Aorta (tissue), 5 donors: ENCODE data around the gene NHSL2. TPM values are rescaled to one million over a fixed set of nuclear protein-coding genes. Genes with fewer than 3 reads are reported as not detected.

Experiments
- ATAC-seq: fragments of 200-7000 bp; cut with Tn5 transposase; one replicate; pipeline ENCODE4 v1.9.1; 2022; ENCODE audit warnings: moderate library complexity; ENCODE audit not compliant: low FRiP score
- DNase-seq, 2 donors: peaks; one replicate each; pipeline ENCODE4 v3.0.0-alpha.2; 2020
- H3K27ac ChIP-seq, 2 donors: one replicate each; pipeline ENCODE4 v1.5.1; 2013; ENCODE audit warnings: low read length in 2 of 2, mild to moderate bottlenecking in 2 of 2, moderate library complexity in 2 of 2, control low read depth in 1 of 2, inconsistent platforms in 1 of 2, low read depth in 1 of 2
- H3K27me3 ChIP-seq, 2 donors: one replicate each; pipeline ENCODE4 v1.6.1; 2013; ENCODE audit warnings: control low read depth in 1 of 2, low read length in 1 of 2, mild to moderate bottlenecking in 1 of 2, moderate library complexity in 1 of 2; ENCODE audit not compliant: insufficient read depth in 2 of 2, control insufficient read depth in 1 of 2
- H3K36me3 ChIP-seq, 2 donors: one replicate each; pipeline ENCODE4 v1.6.1; 2013; ENCODE audit warnings: control low read depth in 1 of 2, low read length in 1 of 2, mild to moderate bottlenecking in 1 of 2; ENCODE audit not compliant: insufficient read depth in 2 of 2, control insufficient read depth in 1 of 2
- H3K4me1 ChIP-seq, 2 donors: one replicate each; pipeline ENCODE4 v1.6.1; 2013; ENCODE audit warnings: low read length in 2 of 2, control low read depth in 1 of 2, mild to moderate bottlenecking in 1 of 2, moderate library complexity in 1 of 2; ENCODE audit not compliant: insufficient read depth in 2 of 2, control insufficient read depth in 1 of 2
- H3K4me3 ChIP-seq, 2 donors: one replicate each; pipeline ENCODE4 v1.5.1; 2013; ENCODE audit warnings: low read length in 2 of 2, control low read depth in 1 of 2, mild to moderate bottlenecking in 1 of 2
- H3K9me3 ChIP-seq: one replicate; pipeline ENCODE4 v1.6.1; 2013; ENCODE audit warnings: mild to moderate bottlenecking, low read length; ENCODE audit not compliant: control insufficient read depth
- WGBS, 2 donors: extraction: QIAGEN DNeasy Blood & Tissue Kit; methylation state at CpG; one replicate each; pipeline ENCODE4 v1.1.7; 2013; 5-methylcytosine and 5-hydroxymethylcytosine counted together
- intact Hi-C, 2 donors: fragments of 100-400 bp; cut with DNase I; formaldehyde crosslinking; loops; one replicate each; pipeline versions ENCODE4 v1.14.2 to v1.15.0; 2022
- polyA plus RNA-seq, 2 donors: library from polyadenylated mRNA; stranded (reverse); fragments of 200-250 nt; gene quantifications; one replicate each; pipeline ENCODE4 v1.2.3, GENCODE V29; 2013
- total RNA-seq, 2 donors: library from RNA; stranded (reverse); fragmentation: NEBNext Ultra II Directional; extraction: Animal tissue kit (Norgen Biotek cat#: 25700); gene quantifications; one replicate each; pipeline ENCODE4 v1.2.1, GENCODE V29; 2021
- donor health status: healthy with polysubstance abuse.
- donor health status: Bipolar disorder and iron deficiency.
- donor health status: DM: no; HTN: no; CAD: no.
- donor health status: DM: no; HTN: no; CAD: no.
- donor health status: DM: yes; HTN: yes; CAD: no.

NHSL2 gene
- total and polyA plus RNA-seq, 4 donors, result 0.88 to 50.4 (median 15.9) TPM

- DNase-seq (no peak), ATAC-seq (no peak)
- WGBS, 2 donors, result 58 to 79% methylated on average over 9 of the region's 9 CpGs
- Histone ChIP-seq H3K4me3 (no peak overlapping the region), H3K36me3 (no peaks in the 10 kb centered on the region), H3K27me3 (no peaks in the 10 kb centered on the region), H3K27ac (no peak overlapping the region), H3K9me3 (no peaks in the 10 kb centered on the region), H3K4me1 (no peaks in the 10 kb centered on the region)
- intact Hi-C loops, result no loop called here
Measured at GRCh38 chrX:71917621-71918343, 7.1 kb downstream of the NHSL2 start.

DNA sequence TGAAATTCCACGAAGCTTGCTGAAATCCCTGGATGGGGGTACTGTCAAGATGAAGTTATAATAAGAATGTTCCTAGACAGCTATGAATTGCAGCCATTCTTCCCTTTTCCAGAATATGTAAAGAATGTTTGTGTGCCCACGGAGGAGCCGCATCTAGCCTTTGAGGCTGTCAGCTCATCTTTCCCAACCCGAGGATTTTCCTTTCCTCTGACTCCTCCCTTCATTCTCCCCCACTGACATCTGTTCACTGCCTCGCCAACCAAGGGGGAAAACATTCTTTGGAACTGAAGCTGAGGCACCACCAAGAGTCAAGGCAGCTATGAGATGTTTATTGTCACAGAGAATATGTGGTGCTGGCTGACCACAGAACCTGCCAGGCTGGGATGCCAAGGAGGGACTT is 8.8 kb downstream of the NHSL2 start:
- intact Hi-C loops, result no loop called here
- ATAC-seq (no peak), DNase-seq (no peak)
- no peaks in the 10 kb centered on the region for H3K9me3 ChIP-seq
- no peaks in the 10 kb centered on the region for H3K4me1 ChIP-seq
- no peak overlapping the region for H3K27ac ChIP-seq
- H3K27me3 ChIP-seq, result no peaks in the 10 kb centered on the region
- WGBS, 2 donors, result 61 to 73% methylated on average over 5 of the region's 5 CpGs
- H3K36me3 ChIP-seq, result no peaks in the 10 kb centered on the region
- H3K4me3 ChIP-seq, result no peak overlapping the region

- no peak overlapping the region for H3K27ac ChIP-seq
- DNase-seq (no peak), ATAC-seq (no peak)
- intact Hi-C loops, result no loop called here
- H3K36me3 ChIP-seq, result no peaks in the 10 kb centered on the region
- WGBS, 2 donors, result 69 to 93% methylated on average over 4 of the region's 4 CpGs
- H3K9me3 ChIP-seq, result no peaks in the 10 kb centered on the region
- no peak overlapping the region for H3K4me3 ChIP-seq
- H3K4me1 ChIP-seq, result no peaks in the 10 kb centered on the region
- H3K27me3 ChIP-seq, result no peaks in the 10 kb centered on the region
Measured at GRCh38 chrX:71919886-71920285, 9.2 kb downstream of the NHSL2 start.

DNA sequence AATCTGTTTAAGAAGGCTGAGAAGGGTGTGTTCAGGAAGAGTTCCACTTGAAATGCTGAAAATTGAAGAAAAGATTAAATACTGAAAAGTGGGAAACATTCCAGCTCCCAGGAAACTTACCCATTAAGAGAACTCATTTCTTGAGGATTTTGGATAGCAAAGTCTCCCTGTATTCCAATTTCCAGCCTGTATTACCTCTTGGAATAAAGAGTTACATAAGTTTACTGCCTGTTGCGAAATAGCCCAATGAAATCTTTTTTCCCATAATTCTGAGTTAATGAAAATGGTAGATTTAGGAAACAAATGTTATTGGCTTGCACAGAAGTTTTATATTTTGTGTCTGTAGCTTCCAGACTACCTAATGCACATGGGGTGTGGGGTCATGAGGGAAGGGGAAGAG is 12.0 kb downstream of the NHSL2 start:
- H3K27ac ChIP-seq, result no peak overlapping the region
- H3K36me3 ChIP-seq, result no peaks in the 10 kb centered on the region
- H3K4me3 ChIP-seq, result no peak overlapping the region
- 68 to 98% methylated on average over 1 of the region's 1 CpG for WGBS, 2 donors
- intact Hi-C loops, result no loop called here
- no peaks in the 10 kb centered on the region for H3K27me3 ChIP-seq
- no peaks in the 10 kb centered on the region for H3K9me3 ChIP-seq
- H3K4me1 ChIP-seq, result no peaks in the 10 kb centered on the region
- ATAC-seq, result no peak
- no peak for DNase-seq

- no peaks in the 10 kb centered on the region for H3K36me3 ChIP-seq
- no peaks in the 10 kb centered on the region for H3K27me3 ChIP-seq
- H3K9me3 ChIP-seq, result no peaks in the 10 kb centered on the region
- no peaks in the 10 kb centered on the region for H3K4me1 ChIP-seq
- DNase-seq (no peak), ATAC-seq (no peak)
- H3K27ac ChIP-seq, result no peak overlapping the region
- H3K4me3 ChIP-seq, result no peak overlapping the region
- intact Hi-C loops, result no loop called here
- 49 to 72% methylated on average over 3 of the region's 3 CpGs for WGBS, 2 donors
Measured at GRCh38 chrX:71923516-71923915, 12.9 kb downstream of the NHSL2 start.

- no peaks in the 10 kb centered on the region for H3K9me3 ChIP-seq
- H3K36me3 ChIP-seq, result no peaks in the 10 kb centered on the region
- no peak overlapping the region for H3K27ac ChIP-seq
- no peak overlapping the region for H3K4me3 ChIP-seq
- no peaks in the 10 kb centered on the region for H3K27me3 ChIP-seq
- ATAC-seq (no peak), DNase-seq (no peak)
- no peaks in the 10 kb centered on the region for H3K4me1 ChIP-seq
- intact Hi-C loops, result no loop called here
- 75 to 88% methylated on average over 7 of the region's 7 CpGs for WGBS, 2 donors
Measured at GRCh38 chrX:71927040-71927439, 16.4 kb downstream of the NHSL2 start.

DNA sequence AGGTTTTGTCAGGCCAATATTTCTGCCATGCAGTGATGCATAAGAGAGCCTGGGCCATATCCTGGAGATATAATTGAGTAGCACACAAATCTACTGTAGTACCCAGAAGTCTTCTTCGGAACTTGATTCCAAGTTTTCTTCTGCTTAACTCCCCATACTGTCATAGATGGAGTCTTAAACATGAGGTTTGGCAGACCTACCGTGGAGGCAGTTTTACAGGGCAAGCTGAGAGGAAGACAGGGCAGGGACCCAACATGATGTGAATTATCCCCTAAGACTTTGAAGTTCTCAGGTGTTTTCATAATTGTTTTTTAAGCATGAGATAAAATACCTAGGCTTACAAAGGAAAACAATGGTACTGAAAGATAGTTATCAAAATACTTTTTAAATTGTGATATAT is 18.2 kb downstream of the NHSL2 start:
- Histone ChIP-seq H3K4me1 (no peaks in the 10 kb centered on the region), H3K27me3 (no peaks in the 10 kb centered on the region), H3K9me3 (no peaks in the 10 kb centered on the region), H3K36me3 (no peaks in the 10 kb centered on the region), H3K27ac (no peak overlapping the region), H3K4me3 (no peak overlapping the region)
- DNase-seq (no peak), ATAC-seq (no peak)
- WGBS, 2 donors, result 80 to 98% methylated on average over 2 of the region's 2 CpGs
- intact Hi-C loops, result no loop called here

GRCh38 chrX:71930298-71930697 is 19.7 kb downstream of the NHSL2 start:
- no peaks in the 10 kb centered on the region for H3K4me1 ChIP-seq
- no peaks in the 10 kb centered on the region for H3K9me3 ChIP-seq
- no peak for DNase-seq
- no peaks in the 10 kb centered on the region for H3K27me3 ChIP-seq
- ATAC-seq, result no peak
- no peaks in the 10 kb centered on the region for H3K36me3 ChIP-seq
- 83 to 98% methylated on average over 1 of the region's 1 CpG for WGBS, 2 donors
- H3K4me3 ChIP-seq, result no peak overlapping the region
- intact Hi-C loops, result no loop called here
- H3K27ac ChIP-seq, result no peak overlapping the region

DNA sequence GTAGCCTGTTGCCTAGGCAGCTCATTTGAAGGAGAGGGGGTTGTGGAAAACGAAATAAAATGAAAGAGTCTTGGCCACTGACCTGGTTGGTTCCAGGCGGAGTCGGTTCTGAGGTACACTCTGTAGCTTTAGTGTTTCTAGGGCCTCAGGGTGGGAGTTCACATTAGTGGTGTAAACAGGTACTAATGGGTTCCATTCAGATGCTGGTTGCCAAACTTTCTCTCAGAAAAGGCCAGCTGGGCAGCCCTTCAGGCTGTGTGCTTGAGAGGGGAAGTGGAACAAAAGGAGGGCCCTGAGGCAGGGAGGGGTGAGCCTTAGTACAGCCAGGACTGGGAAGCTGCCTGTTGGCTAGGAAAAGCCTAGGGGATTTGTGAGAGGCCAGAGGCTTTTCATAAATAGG is 24.8 kb downstream of the NHSL2 start:
- WGBS, 2 donors, result 69 to 70% methylated on average over 3 of the region's 3 CpGs
- no peaks in the 10 kb centered on the region for H3K4me1 ChIP-seq
- peak; percentile 70 for ATAC-seq
- H3K27me3 ChIP-seq, result no peaks in the 10 kb centered on the region
- H3K4me3 ChIP-seq, result no peak overlapping the region
- DNase-seq, result no peak
- H3K36me3 ChIP-seq, result no peaks in the 10 kb centered on the region
- H3K27ac ChIP-seq, result no peak overlapping the region
- intact Hi-C loops, result no loop called here
- no peaks in the 10 kb centered on the region for H3K9me3 ChIP-seq
